WTC11 (cell line): ENCODE measurements around the gene COX5A. TPM values are rescaled to one million over a fixed set of nuclear protein-coding genes. Genes with fewer than 3 reads are reported as not detected.

ENCODE experiments used
- ATAC-seq: fragments of 200-7000 bp; cut with Tn5 transposase; 2 replicates; pipeline ENCODE4 v1.10.0; 2021; ENCODE audit warnings: mild to moderate bottlenecking, moderate library complexity
- CTCF ChIA-PET: fragments of 300-600 bp; sonication (Branson Sonifier 250); formaldehyde crosslinking; loops from one replicate; lab custom pipeline; 2021; ENCODE audit warnings: antibody characterized with exemption; lab: Charles Lee
- POLR2A ChIA-PET: fragments of 350-600 bp; sonication (Branson Sonifier 250); formaldehyde crosslinking; loops from one replicate; lab custom pipeline; 2021; ENCODE audit warnings: antibody characterized with exemption; lab: Charles Lee
- DNase-seq: peaks from one replicate; pipeline ENCODE4 v3.0.0; 2021; ENCODE audit warnings: low spot score
- H3K27ac Mint-ChIP-seq: 2 replicates; pipeline ENCODE4 v1.8.0; 2021; ENCODE audit warnings: mixed read lengths
- H3K27me3 Mint-ChIP-seq: 2 replicates; pipeline ENCODE4 v1.8.0; 2021; ENCODE audit warnings: low read depth, mild to moderate bottlenecking, moderate library complexity, mixed read lengths
- H3K36me3 Mint-ChIP-seq: 2 replicates; pipeline ENCODE4 v1.8.0; 2021; ENCODE audit warnings: mixed read lengths
- H3K4me1 Mint-ChIP-seq: 2 replicates; pipeline ENCODE4 v1.8.0; 2022; ENCODE audit warnings: mixed read lengths
- H3K4me3 Mint-ChIP-seq: 2 replicates; pipeline ENCODE4 v1.8.0; 2021; ENCODE audit warnings: mild to moderate bottlenecking, moderate library complexity, mixed read lengths
- H3K9me3 Mint-ChIP-seq: 2 replicates; pipeline ENCODE4 v1.8.0; 2021; ENCODE audit warnings: mixed read lengths
- AR ChIP-seq: fragments of 250-450 bp; sonication (Bioruptor Pico); IDR thresholded peaks from 2 replicates; pipeline ENCODE4 v1.9.0; 2021; ENCODE audit warnings: mild to moderate bottlenecking
- ATF2 ChIP-seq: sonication (generic); formaldehyde crosslinking; IDR thresholded peaks from 2 replicates; pipeline ENCODE4 v1.8.1; 2022; ENCODE audit warnings: low read depth, missing genetic modification reagents, borderline replicate concordance
- ATF3 ChIP-seq: sonication (generic); formaldehyde crosslinking; conservative IDR thresholded peaks from 2 replicates; pipeline ENCODE4 v1.8.1; 2022; ENCODE audit warnings: mild to moderate bottlenecking, missing genetic modification reagents
- CBFB ChIP-seq: sonication (generic); formaldehyde crosslinking; IDR thresholded peaks from 2 replicates; pipeline ENCODE4 v1.8.1; 2022; ENCODE audit warnings: mild to moderate bottlenecking, low read depth, missing genetic modification reagents
- ESRRA ChIP-seq: sonication (generic); formaldehyde crosslinking; IDR thresholded peaks from 2 replicates; pipeline ENCODE4 v1.8.1; 2022; ENCODE audit warnings: mild to moderate bottlenecking, missing genetic modification reagents, borderline replicate concordance
- FOXK1 ChIP-seq: sonication (generic); formaldehyde crosslinking; IDR thresholded peaks from 2 replicates; pipeline ENCODE4 v1.8.0; 2022; ENCODE audit warnings: mild to moderate bottlenecking, moderate library complexity, missing genetic modification reagents
- HMGA2 ChIP-seq: fragments of 250-450 bp; sonication (Bioruptor Pico); IDR thresholded peaks from 2 replicates; pipeline ENCODE4 v1.4.0; 2021; ENCODE audit warnings: mild to moderate bottlenecking, moderate library complexity
- HMGXB4 ChIP-seq: sonication (generic); formaldehyde crosslinking; IDR thresholded peaks from 2 replicates; pipeline ENCODE4 v1.8.1; 2023; ENCODE audit warnings: mild to moderate bottlenecking, moderate library complexity, missing genetic modification reagents
- NFYB ChIP-seq: sonication (generic); formaldehyde crosslinking; conservative IDR thresholded peaks from 2 replicates; pipeline ENCODE4 v1.8.0; 2022; ENCODE audit warnings: low read depth, missing genetic modification reagents
- NR2C2 ChIP-seq: sonication (generic); formaldehyde crosslinking; IDR thresholded peaks from 2 replicates; pipeline ENCODE4 v1.8.0; 2022; ENCODE audit warnings: mild to moderate bottlenecking, missing genetic modification reagents
- NR3C1 ChIP-seq: sonication (generic); formaldehyde crosslinking; conservative IDR thresholded peaks from 2 replicates; pipeline ENCODE4 v1.8.1; 2023; ENCODE audit warnings: low read depth, mild to moderate bottlenecking, missing genetic modification reagents
- PRRX2 ChIP-seq: fragments of 250-450 bp; sonication (Bioruptor Pico); IDR thresholded peaks from 2 replicates; pipeline ENCODE4 v1.8.0; 2021; ENCODE audit warnings: mild to moderate bottlenecking
- TEAD4 ChIP-seq: sonication (generic); formaldehyde crosslinking; IDR thresholded peaks from 2 replicates; pipeline ENCODE4 v1.8.0; 2022; ENCODE audit warnings: mild to moderate bottlenecking, missing genetic modification reagents
- ZNF121 ChIP-seq: sonication (generic); formaldehyde crosslinking; IDR thresholded peaks from 2 replicates; pipeline ENCODE4 v1.8.0; 2023; ENCODE audit warnings: missing genetic modification reagents
- ZNF317 ChIP-seq: sonication (generic); formaldehyde crosslinking; IDR thresholded peaks from 2 replicates; pipeline ENCODE4 v1.8.1; 2023; ENCODE audit warnings: low read depth, mild to moderate bottlenecking, moderate library complexity, missing genetic modification reagents, borderline replicate concordance
- ZNF425 ChIP-seq: fragments of 250-450 bp; sonication (Bioruptor Pico); conservative IDR thresholded peaks from 2 replicates; pipeline ENCODE4 v1.9.0; 2021; ENCODE audit warnings: mild to moderate bottlenecking
- total RNA-seq: library from RNA; stranded (reverse); gene quantifications from 3 replicates; pipeline ENCODE4 v1.2.3, GENCODE V29; 2021
- TF ChIP-seq, protein P1 (sequence below): fragments of 250-450 bp; sonication (Bioruptor Pico); IDR thresholded peaks from 2 replicates; pipeline ENCODE4 v1.9.0; 2021; ENCODE audit warnings: moderate library complexity, mild to moderate bottlenecking, inconsistent platforms, borderline replicate concordance
- TF ChIP-seq, protein P2 (sequence below): sonication (generic); formaldehyde crosslinking; IDR thresholded peaks from 2 replicates; pipeline ENCODE4 v1.8.0; 2022; ENCODE audit warnings: mild to moderate bottlenecking, missing genetic modification reagents
- TF ChIP-seq, protein P3 (sequence below): sonication (generic); formaldehyde crosslinking; IDR thresholded peaks from 2 replicates; pipeline ENCODE4 v1.8.1; 2022; ENCODE audit warnings: mild to moderate bottlenecking, missing genetic modification reagents, moderate library complexity, borderline replicate concordance

The COX5A gene
- total RNA-seq, 1 experiment from 2014 or later: 354 TPM

DNA sequence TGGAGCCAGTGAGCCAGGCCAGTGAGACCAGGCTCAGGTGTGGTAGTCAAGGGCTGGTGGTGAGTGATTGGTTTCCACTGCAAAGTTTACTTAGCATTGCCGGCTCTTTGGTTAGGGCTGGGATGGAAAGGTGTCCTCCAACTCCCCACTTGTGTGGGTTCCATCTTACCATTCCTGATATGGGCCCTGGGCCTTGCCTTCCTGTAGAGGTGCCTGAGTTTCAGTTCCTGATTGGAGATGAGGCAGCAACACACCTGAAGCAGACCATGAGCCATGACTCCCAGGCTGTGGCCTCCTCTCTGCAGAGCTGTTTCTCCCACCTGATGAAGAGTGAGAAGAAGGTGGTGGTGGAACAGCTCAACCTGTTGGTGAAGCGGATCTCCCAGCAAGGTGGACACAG lies 44.9 kb downstream of the COX5A start:
- ChIA-PET POLR2A (no interaction called here), CTCF (interaction anchor here (1.1 kb wide), 1 partner anchor 9 kb away, joined by 3 read pairs; no protein-coding TSS in a partner anchor)
- no peak for ATAC-seq
- Mint-ChIP-seq H3K27me3 (no peaks in the 10 kb centered on the region), H3K4me1 (peaks cover 18% of the 10 kb centered on the region), H3K36me3 (peaks cover 29% of the 10 kb centered on the region), H3K4me3 (no peak overlapping the region), H3K27ac (no peak overlapping the region), H3K9me3 (no peaks in the 10 kb centered on the region)
- no peak for DNase-seq
- TF ChIP-seq FOXK1 (CRISPR knock-in tag) (no peak), HMGXB4 (CRISPR knock-in tag) (no peak), HMGA2 (CRISPR knock-in tag) (no peak)

GRCh38 chr15:74892313-74892712 lies 45.6 kb downstream of the COX5A start:
- CTCF ChIA-PET: interaction anchor here (0.6 to 4.3 kb wide), 3 partner anchors 9 to 14 kb away, joined by 3 to 45 read pairs (median 3); no protein-coding TSS in a partner anchor
- no peak overlapping the region for H3K4me3 Mint-ChIP-seq
- no peak overlapping the region for H3K27ac Mint-ChIP-seq
- no peaks in the 10 kb centered on the region for H3K27me3 Mint-ChIP-seq
- DNase-seq: no peak
- H3K4me1 Mint-ChIP-seq: peaks cover 21% of the 10 kb centered on the region
- H3K9me3 Mint-ChIP-seq: no peaks in the 10 kb centered on the region
- TF ChIP-seq ATF2 (CRISPR knock-in tag) (no peak), ATF3 (CRISPR knock-in tag) (no peak), AR (CRISPR knock-in tag) (no peak)
- ATAC-seq: no peak
- H3K36me3 Mint-ChIP-seq: peaks cover 29% of the 10 kb centered on the region
- POLR2A ChIA-PET: no interaction called here

GRCh38 chr15:74891469-74891868 lies 46.4 kb downstream of the COX5A start:
- peaks cover 22% of the 10 kb centered on the region for H3K4me1 Mint-ChIP-seq
- DNase-seq (no peak), ATAC-seq (no peak)
- H3K27ac Mint-ChIP-seq: no peak overlapping the region
- ChIA-PET POLR2A (no interaction called here), CTCF (interaction anchor here (4.3 kb wide), 1 partner anchor 10 kb away, joined by 45 read pairs; no protein-coding TSS in a partner anchor)
- H3K27me3 Mint-ChIP-seq: no peaks in the 10 kb centered on the region; the same call in 1 of the 2 replicates
- no peaks in the 10 kb centered on the region for H3K9me3 Mint-ChIP-seq
- peaks cover 29% of the 10 kb centered on the region for H3K36me3 Mint-ChIP-seq
- H3K4me3 Mint-ChIP-seq: peak overlapping the region; percentile 91
- TF ChIP-seq PRRX2 (CRISPR knock-in tag) (no peak), NFYB (CRISPR knock-in tag) (no peak), TEAD4 (CRISPR knock-in tag) (no peak), CBFB (CRISPR knock-in tag) (no peak), NR2C2 (no peak), ZNF425 (no peak), ESRRA (CRISPR knock-in tag) (no peak), NR3C1 (CRISPR knock-in tag) (no peak), ZNF317 (CRISPR knock-in tag) (no peak), ZNF121 (CRISPR knock-in tag) (no peak)
- TF ChIP-seq, protein P1, sequence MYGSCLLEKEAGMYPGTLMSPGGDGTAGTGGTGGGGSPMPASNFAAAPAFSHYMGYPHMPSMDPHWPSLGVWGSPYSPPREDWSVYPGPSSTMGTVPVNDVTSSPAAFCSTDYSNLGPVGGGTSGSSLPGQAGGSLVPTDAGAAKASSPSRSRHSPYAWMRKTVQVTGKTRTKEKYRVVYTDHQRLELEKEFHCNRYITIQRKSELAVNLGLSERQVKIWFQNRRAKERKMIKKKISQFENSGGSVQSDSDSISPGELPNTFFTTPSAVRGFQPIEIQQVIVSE (CRISPR knock-in tag): no peak
- TF ChIP-seq, protein P2, sequence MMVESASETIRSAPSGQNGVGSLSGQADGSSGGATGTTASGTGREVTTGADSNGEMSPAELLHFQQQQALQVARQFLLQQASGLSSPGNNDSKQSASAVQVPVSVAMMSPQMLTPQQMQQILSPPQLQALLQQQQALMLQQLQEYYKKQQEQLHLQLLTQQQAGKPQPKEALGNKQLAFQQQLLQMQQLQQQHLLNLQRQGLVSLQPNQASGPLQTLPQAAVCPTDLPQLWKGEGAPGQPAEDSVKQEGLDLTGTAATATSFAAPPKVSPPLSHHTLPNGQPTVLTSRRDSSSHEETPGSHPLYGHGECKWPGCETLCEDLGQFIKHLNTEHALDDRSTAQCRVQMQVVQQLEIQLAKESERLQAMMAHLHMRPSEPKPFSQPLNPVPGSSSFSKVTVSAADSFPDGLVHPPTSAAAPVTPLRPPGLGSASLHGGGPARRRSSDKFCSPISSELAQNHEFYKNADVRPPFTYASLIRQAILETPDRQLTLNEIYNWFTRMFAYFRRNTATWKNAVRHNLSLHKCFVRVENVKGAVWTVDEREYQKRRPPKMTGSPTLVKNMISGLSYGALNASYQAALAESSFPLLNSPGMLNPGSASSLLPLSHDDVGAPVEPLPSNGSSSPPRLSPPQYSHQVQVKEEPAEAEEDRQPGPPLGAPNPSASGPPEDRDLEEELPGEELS (CRISPR knock-in tag): no peak
- TF ChIP-seq, protein P3, sequence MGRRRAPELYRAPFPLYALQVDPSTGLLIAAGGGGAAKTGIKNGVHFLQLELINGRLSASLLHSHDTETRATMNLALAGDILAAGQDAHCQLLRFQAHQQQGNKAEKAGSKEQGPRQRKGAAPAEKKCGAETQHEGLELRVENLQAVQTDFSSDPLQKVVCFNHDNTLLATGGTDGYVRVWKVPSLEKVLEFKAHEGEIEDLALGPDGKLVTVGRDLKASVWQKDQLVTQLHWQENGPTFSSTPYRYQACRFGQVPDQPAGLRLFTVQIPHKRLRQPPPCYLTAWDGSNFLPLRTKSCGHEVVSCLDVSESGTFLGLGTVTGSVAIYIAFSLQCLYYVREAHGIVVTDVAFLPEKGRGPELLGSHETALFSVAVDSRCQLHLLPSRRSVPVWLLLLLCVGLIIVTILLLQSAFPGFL: no peak
